Inflammatory macrophage (primary cell): ENCODE results near the gene CCDC185.
"Not testable (repeated sequence)": the region's sequence is repeated elsewhere in the genome, so short reads cannot be mapped to it uniquely, and the experiment has no call there.

Source experiments
- DNase-seq, 2 donors: peaks; one replicate each; pipeline ENCODE4 v3.0.0-alpha.2; 2020 to 2022

Gene CCDC185

DNA sequence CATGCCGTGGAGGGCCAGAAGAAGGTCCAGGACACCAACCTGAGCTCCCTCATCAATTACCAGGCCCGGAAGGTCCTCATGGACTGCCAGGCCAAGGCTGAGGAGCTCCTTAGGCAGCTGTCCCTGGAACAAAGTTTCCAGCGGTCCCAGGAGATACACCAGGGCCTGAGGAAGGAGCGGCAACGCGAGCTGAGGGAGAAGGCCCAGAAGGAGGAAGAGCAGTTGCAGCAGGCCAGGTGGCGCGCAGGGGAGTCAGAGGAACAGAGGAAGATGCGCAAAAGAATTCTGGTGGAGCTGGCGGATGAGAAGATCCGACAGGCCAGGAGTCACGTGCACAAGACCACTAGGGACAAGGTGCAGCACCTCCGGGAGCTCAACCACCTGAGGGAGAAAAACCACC is 1.5 kb downstream of the CCDC185 start:
- DNase-seq = no peak

DNA sequence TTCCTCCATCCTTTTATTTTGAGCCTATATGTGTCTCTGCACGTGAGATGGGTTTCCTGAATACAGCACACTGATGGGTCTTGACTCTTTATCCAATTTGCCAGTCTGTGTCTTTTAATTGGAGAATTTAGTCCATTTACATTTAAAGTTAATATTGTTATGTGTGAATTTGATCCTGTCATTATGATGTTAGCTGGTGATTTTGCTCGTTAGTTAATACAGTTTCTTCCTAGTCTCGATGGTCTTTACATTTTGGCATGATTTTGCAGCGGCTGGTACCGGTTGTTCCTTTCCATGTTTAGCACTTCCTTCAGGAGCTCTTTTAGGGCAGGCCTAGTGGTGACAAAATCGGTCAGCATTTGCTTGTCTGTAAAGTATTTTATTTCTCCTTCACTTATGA is 6.2 kb downstream of the CCDC185 start:
- not testable (repeated sequence) for DNase-seq

DNA sequence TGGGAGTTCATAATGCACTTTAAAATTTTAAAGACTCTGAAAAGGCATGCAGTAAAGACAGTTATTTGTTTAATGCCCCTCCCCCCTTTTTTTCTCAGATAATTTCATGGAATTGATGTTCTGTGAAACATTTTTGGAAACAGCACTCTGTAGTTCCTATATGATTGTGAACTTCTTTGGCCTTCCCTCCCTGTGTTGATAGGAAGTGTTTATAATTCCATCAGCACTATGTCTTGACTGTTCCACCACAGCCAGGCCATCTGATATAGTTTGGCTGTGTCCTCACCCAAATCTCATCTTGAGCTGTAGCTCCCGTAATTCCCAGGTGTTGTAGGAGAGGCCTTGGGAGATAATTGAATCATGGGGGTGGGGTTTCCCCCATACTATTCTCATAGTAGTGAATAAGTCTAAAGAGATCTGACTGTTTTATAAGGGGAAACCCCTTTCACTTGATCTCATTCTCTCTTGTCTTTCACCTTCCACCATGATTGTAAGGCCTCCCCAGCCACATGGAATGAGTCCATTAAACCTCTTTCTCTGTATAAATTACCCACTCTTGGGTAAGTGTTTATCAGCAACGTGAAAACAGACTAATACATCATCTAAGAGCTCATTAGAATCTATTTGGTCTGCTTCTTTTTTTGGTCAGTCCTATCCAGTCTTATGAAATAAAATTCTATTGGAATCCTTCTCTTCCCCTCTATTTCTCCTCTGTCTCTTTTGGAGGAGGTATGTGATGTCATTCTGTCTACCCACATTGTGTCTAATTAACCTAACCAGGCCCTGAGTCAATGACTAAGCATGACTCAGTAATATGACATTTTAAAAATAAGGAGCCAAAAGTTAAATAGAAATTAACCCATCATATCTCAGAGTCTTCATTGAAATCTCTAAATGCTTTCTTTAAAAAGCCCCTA is 8.9 kb downstream of the CCDC185 start:
- DNase-seq = no peak

DNA sequence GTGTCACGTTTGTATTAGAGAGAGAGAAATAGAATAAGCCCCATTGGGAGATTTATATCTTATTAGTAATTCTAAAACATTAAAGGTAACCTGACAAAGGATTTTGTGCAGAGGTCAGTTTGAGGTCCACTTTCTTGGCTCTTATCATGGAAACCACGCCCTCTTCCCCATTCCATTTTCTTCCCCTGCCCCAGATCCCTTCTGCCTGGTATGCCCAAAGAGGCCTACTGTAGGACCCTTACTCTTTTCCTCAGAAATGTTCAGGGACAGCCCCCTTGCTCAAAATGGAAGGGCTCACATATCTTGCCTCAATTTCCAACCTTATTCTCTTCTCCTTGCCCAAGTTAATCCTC is 9.6 kb downstream of the CCDC185 start:
- no peak for DNase-seq

DNA sequence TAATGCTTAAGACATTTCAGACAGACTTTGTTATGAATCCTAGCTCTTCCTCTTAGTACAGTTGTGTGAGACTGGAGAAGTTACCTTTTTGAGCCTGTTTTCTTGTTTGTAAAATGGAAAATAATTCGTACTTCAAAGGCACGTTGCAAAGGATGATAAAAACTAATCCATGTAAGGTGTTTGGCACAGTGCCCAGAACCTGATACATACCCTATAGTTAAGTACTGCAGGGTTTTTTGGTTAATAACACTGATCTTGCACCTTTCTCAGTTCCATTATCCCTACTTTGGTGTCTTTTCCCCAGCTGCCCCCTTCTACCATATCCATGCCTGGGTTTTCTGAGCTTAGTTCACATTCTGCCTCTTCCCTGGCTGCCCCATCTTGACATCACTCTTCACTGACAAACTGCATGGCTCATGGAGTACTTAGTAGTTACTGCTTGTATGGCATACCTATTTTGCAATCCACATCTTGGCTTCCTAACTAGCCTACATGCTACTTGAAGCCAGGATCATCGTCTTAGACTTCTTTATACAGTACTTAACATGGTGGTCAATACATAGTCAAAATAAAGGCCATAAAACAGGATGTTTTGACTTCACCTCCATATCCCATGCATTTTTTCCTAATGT is 10.1 kb downstream of the CCDC185 start:
- DNase-seq = no peak

DNA sequence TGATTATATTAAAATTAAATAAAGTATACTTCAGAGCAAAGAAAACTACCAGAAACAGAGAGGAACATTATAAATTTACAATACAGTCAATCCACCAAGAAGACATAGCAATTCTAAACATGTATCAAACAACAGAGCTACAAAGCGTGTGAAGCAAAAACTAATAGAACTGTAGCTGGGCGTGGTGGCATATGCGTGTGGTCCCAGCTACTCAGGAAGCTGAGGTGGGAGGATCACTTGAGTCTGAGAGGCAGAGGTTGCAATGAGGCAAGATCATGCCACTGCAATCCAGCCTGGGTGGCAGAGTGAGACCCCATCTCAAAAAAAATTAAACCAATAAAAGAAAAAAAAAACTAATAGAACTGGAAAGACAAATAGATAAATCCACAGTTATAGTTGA is 12.3 kb downstream of the CCDC185 start:
- DNase-seq = no peak

DNA sequence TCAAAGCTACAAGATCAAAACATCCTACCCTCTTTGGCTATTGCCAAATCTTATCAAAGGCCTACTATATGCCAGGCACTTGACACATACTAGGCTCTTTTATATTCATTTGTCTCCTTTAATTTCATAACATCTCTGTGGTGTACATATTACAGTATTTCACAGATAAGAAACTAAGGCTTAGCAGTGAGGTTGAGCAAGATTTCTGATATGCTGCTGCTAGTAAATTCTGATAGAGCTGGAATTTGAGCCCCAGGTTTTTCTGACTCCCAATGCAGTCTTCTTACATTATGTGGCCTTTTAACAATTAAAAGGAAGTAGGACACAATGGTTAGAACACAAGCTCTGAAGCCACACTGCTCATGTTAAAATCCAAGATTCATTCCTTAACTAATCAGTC is 16.8 kb downstream of the CCDC185 start:
- DNase-seq = no peak

DNA sequence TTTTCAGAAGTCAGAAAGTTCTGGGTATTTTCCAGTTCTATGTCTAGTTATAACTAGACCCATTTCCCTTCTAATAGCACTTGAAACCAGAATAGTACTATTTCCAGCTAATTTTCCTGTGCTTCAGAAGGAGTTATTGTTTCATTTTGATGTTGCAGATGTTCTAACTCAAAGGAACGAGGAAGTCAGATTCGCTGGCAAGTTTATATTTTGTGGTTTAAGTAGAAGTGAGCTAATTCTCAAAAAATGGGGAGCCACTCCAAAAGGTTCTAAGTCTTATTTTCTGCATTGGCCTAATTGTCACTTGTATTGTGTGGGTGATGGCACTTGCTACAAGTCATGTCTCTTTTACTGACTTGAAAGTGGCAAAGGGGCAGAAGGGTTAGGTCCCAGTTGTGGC is 18.1 kb downstream of the CCDC185 start:
- no peak for DNase-seq

DNA sequence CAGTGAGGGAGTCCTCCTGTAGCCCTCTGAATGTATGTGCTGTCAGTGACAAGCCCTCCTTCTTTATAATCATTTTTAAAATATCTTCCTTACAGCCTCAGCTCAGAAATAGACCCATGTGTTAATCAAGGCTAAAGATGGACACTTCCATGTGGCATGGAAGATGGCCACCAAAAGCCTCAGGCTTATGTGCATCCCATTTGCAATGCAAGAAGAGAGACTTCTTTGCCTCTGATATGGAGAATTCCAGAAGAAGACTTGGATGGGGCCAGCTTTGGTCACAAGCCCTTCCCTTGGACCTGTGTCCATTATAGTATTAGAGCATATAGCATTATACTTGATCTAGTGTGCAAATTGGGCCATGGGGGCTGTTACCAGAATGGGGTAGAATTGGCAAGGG is 18.5 kb downstream of the CCDC185 start:
- no peak for DNase-seq

DNA sequence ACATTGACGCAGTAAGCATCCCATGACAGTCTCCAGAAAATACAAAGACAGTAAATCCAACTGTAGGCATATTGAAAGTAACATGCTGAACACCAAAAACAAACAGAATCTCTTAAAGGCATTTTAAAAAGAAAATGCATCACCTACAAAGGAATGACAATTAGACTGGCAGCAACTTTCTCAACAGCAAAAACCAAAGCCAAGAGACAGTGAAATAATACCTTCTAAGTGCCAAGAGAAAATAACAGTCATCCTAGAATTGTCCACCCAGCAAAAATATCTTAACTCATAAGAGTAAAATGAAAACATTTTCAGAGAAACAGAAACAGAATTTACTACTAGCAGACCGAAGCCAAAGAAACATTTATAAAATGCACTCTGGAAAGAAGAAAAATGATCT is 20.0 kb downstream of the CCDC185 start:
- no peak for DNase-seq

DNA sequence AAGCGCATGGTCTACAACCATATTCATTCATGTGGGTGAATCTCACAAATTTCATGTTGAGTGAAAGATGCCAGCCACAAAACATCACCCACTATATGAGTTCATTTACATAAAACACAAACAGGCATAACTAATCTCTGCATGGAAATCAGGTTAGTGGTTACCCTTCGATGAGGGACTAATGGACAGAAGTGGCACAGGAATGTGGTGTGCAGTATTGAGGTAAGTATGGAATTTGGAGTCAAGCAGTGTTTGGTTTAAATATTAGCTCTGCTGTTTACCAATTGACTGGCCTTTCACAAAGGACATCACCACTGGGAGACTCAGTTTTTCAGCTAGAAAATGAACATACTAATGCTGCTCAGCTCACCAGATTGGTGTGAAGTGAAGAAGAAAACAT is 24.2 kb downstream of the CCDC185 start:
- no peak for DNase-seq

DNA sequence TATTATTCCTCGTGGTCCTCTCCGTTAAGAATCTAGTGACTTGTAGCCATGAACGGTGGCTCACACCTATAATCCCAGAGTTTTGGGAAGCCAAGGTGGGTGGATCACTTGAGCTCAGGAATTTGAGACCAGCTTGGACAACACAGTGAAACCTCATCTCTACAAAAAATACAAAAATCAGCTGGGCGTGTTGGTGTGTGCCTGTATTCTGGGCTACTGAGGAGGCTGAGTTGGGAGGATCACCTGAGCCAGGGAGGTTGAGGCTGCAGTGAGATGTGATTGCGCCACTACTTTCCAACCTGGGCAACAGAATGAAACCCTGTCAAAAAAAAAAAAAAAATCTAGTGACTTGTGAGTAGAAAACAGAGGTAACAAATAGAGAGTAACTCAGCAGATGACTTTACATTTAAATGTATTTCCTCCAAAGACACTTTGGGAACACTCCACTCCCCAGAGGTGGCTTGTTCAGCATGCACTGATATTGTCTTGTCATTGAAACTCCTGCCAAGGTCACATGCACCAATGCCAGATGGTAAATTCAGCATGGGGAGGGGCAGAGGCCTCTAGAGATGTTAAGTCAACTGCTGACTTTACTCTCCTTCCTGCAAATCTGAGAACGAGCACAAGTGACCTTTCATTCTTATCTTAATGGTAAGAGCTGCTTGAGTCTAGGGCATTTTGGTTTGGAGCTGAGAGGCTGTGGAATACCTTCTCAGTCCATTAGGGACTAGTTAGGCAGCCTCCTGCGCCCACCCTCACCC is 24.9 kb downstream of the CCDC185 start:
- no peak for DNase-seq

DNA sequence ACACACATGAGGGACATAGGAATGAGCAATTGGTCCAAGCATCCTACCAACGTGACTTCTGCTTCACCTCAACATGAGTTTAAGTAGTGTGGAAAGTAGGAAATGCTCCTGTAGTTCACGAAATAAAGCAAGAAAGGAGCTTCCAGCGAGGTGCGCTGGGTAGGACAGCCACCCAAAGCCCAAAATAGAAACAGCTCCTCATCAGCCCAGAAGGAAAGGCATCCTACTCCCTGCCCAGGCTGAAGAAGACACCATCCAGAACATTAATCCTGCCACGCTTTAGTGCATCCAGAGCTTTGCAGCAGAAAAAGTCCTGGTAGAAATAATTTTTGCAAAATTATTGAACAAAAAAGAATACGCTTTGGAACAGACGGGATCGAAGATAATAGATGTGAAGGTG is 25.9 kb downstream of the CCDC185 start:
- DNase-seq = no peak

DNA sequence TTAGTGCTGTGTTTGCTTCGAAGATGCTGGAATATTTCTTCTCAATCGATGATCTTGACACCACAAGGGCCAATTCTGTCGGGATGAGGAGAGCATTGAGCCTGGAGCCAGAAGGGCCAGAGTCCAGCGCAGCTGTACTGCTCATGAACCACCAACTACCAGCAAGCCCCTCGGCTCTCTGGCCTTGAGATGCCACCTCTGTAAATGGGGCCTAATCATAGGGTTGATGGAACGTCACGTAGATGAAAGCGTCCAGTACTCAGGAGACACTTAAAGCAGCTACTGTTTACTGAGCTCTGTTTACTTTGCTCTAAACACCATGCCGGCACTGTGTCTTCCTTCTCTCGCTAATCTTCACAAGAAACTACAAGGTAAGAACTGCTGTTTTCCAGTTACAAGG is 26.3 kb downstream of the CCDC185 start:
- DNase-seq = no peak

DNA sequence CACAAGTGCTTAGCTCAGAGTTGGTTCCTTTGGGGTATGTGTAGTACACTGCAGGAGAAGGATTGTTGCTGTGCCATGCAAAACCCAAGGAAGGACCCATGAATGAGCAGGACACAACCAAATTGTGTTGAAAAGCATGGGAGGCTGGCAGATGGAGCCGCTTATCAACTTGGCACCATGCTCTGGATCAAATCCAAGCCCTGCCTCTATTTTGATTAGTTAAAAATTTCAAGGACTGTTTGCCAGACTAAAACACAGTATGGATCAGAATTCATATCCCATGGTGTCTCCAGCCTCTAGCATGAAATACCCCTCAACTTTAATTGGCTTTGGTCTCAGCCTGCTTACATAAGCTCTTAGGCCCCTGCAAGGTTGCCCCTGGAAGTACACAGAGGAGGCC is 27.8 kb downstream of the CCDC185 start:
- DNase-seq = no peak

DNA sequence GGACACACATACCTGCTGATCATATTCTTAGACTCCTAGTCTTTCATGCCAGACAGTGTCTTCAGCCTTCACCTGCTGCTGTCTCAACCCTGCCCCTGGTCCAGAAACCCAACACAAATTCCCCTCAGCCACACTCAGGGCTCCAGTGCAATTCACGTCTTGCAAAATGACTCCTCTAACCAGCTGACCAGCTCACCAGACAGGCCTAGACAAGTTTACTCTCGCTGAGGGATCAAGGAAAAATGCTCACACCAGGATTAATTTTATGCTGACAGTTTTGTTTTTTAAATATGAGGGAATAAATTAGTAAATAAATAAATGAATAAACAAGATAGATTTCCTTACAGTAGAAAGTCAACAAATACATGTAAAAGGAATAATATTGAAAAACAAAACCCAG is 28.5 kb downstream of the CCDC185 start:
- DNase-seq = no peak

DNA sequence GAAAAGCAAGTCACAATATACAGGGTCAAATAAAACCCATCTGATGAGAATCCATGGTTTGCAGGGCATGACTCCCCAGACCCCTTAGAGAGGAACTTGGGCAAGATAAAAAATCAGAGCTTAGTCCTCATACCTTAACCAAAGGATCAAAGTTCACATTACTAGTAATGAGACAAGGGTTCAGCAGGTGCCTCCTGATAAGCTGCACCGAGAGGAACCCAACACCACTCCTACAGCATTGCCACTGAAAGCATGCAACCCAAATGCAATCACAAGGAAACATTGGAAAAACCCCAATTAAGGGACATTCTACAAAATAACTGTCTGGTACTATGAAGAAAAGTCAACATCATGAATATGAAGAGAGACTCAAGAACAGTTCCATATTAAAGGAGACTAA is 29.7 kb downstream of the CCDC185 start:
- DNase-seq = no peak

DNA sequence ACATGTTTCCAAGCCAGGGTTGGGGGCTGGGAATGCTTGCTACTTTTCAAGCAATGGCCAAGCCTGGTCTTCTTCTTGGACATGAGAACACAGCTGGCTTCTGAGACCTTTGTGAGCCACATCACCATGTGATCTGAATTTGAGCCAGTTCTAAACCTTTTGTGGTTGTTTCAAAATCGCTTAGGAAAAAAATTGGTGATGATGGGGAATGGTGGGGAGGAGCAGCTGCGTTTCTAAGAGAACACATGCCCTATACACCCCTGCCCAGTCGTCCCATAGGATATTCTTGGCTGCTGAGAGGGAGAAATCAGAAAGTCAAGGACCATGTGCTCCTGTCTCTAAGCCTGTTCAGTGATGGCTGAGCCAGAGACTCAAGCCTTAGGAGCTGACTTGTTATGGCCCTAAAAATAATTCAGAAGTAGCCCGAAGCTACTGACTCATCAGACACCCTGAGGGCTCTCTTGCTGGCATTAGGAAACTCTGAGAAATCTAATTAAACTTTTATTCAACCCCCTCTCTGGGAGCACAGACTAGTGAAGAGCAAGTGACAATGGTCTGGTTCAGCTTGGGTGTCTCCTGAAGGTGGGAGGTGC is 30.5 kb downstream of the CCDC185 start:
- no peak for DNase-seq

DNA sequence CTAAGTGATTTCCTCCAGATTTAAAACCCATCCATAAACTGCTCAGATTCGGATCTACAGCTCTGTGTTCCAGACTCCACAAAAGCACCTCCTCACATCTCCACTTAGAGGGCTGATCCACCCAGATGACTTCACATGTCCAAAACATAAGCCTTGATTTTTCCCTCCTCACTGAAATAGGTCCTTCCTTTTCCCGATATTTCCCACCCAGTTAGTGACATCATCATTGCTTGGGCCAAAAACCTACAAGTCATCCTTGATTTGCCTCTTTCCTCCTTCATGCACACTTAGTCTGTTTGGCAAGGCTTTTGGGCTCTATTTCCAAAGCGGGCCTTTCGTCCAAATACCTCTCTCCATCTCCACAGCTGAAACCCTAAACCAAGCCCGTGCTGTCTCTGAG is 32.3 kb downstream of the CCDC185 start:
- DNase-seq = no peak

DNA sequence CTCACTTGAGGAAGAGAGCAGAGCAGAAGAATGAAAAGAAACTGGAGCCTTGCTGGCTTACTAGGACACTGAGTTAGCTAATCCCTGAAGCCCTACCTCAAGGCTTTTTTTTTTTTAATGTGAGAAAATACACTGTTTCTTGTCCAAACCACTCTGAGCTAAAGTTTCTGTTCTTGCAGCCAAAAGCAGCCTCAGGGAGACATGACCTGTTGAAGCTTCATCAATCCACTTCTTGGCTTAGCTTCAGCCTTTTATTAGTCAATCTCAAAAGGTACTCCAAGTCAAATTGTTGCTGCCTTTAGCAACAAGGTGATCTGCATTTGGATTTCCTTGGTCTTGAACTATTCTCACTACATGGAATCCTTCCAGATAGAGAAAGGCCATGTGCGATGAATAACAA is 33.7 kb downstream of the CCDC185 start:
- no peak for DNase-seq

DNA sequence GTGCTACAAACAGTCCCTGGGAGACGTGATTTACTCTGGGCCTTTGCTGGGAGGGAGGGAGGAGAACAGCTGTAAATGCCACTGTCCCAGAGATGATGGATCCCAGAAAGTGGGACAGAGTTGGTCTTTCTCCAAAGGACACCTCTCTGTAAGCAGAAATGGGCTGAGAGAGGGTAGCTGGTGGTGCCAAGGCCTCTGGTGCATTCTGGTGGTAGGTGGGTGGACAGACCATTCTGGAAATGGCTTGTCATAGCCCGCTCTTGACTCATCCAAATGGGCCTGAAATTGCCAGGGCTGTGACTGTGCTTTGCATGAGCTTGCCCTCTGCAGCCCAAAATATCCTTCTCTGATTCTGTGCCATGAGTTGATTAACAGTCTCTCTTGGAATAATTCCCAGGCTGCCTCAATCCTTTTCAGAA is 36.1 kb downstream of the CCDC185 start:
- DNase-seq = no peak

DNA sequence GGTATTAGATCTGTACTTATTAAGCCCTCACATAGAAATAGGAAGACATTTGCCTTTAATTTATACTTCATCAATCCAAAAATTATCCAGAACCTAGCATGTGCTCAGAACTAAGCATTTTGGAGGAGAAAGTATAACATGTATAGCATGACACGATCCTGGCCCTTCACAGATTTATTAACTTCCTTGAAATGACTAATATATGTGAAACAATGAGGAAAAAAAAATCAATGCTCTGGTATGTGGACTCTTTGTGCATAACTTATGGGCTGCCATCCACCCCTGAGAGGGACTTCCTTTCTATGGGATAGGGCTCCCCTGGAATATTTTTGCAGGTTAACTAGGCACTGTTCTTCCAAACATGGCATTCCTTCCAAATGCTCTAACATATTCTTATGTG is 36.6 kb downstream of the CCDC185 start:
- DNase-seq = no peak

DNA sequence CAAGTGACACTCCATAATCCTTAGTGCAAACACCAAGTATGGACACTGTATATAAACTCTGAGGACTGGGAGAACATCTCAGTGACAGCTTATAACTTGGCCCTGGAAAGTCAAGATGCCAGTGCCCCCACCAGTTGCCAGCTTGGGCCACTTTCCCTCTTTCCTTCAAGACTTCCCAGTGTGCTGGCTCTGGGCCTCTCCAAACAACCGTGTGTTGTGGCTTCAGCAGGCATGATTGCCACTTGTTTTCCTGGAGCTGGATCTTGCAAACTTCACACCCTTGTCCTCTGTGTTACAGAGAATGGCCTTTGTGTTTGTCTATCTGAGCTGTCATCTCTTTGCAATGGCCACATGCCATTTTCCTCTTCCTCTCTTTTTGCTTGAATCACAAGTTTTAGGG is 37.0 kb downstream of the CCDC185 start:
- no peak for DNase-seq
